Fibroblast of lung (primary cell): Measurements from ENCODE around the gene LY6G6F. TPM values are rescaled to one million over a fixed set of nuclear protein-coding genes. Genes with fewer than 3 reads are reported as not detected.
A peak's percentile ranks its signal among the peaks of the same experiment; 100 is the strongest.

Experiments
- DNase-seq, 2 donors: peaks; one replicate each; pipeline versions ENCODE4 v3.0.0 to v3.0.0-alpha.2; 2010; ENCODE audit warnings: low read depth in 2 of 2
- H2AFZ ChIP-seq: 2 replicates; pipeline ENCODE4 v1.5.1; 2012; ENCODE audit warnings: low read length, control low read depth, inconsistent platforms
- H3K27ac ChIP-seq: 2 replicates; pipeline ENCODE4 v1.5.1; 2011; ENCODE audit warnings: low read length, control low read depth; ENCODE audit not compliant: insufficient read depth
- H3K27me3 ChIP-seq: 2 replicates; pipeline ENCODE4 v1.5.1; 2011; ENCODE audit warnings: mild to moderate bottlenecking, low read length; ENCODE audit not compliant: control insufficient read depth, insufficient read depth
- H3K36me3 ChIP-seq: 2 replicates; pipeline ENCODE4 v1.5.1; 2011; ENCODE audit warnings: low read length; ENCODE audit not compliant: control insufficient read depth, insufficient read depth
- H3K4me1 ChIP-seq: 2 replicates; pipeline ENCODE4 v1.5.1; 2011; ENCODE audit warnings: low read length; ENCODE audit not compliant: control insufficient read depth, insufficient read depth; ENCODE audit errors: extremely low read depth
- H3K4me2 ChIP-seq: 2 replicates; pipeline ENCODE4 v1.5.1; 2011; ENCODE audit warnings: low read length, control low read depth; ENCODE audit not compliant: insufficient read depth; ENCODE audit errors: extremely low read depth
- H3K4me3 ChIP-seq, 4 experiments: fragments of 200-600 bp in 1 of 4; sonication (generic) in 1 of 4; replicated peaks in 1 of 4; 2 replicates each; pipeline ENCODE4 v1.5.1; 2011 to 2016; ENCODE audit warnings: low read length in 4 of 4, low read depth in 3 of 4, mild to moderate bottlenecking in 3 of 4, control low read depth in 2 of 4, inconsistent platforms in 1 of 4, mixed read lengths in 1 of 4; ENCODE audit not compliant: insufficient read depth in 1 of 4; ENCODE audit errors: control extremely low read depth in 1 of 4
- H3K79me2 ChIP-seq: 2 replicates; pipeline ENCODE4 v1.5.1; 2012; ENCODE audit warnings: mild to moderate bottlenecking, low read length, inconsistent platforms; ENCODE audit not compliant: control insufficient read depth, insufficient read depth
- H3K9ac ChIP-seq: 2 replicates; pipeline ENCODE4 v1.5.1; 2011; ENCODE audit warnings: mild to moderate bottlenecking, low read length, control low read depth; ENCODE audit not compliant: insufficient read depth
- H3K9me3 ChIP-seq: 2 replicates; pipeline ENCODE4 v1.5.1; 2012; ENCODE audit warnings: low read depth, low read length; ENCODE audit not compliant: control insufficient read depth, insufficient read depth
- H4K20me1 ChIP-seq: 2 replicates; pipeline ENCODE4 v1.5.1; 2011; ENCODE audit warnings: low read length; ENCODE audit not compliant: control insufficient read depth, insufficient read depth; ENCODE audit errors: extremely low read depth
- EZH2 ChIP-seq: IDR thresholded peaks from 2 replicates; pipeline ENCODE4 v1.5.1; 2012; ENCODE audit warnings: low read length, control low read depth, mild to moderate bottlenecking; ENCODE audit errors: missing control alignments
- polyA plus RNA-seq, 2 donors: library from polyadenylated mRNA; depleted of rRNA in 1 of 2; stranded (reverse) in 1 of 2; unstranded in 1 of 2; fragments of >200 nt; gene quantifications; 2 replicates each; pipeline ENCODE4 v1.2.1, GENCODE V29; 2011 to 2012; ENCODE audit warnings: missing spikeins in 1 of 2
- total RNA-seq: library from RNA; depleted of rRNA; stranded (reverse); fragments of >200 nt; gene quantifications from 2 replicates; pipeline ENCODE4 v1.2.1, GENCODE V29; 2014
- TF ChIP-seq, protein P1 (sequence below), 2 donors: IDR thresholded peaks in 1 of 2; conservative IDR thresholded peaks in 1 of 2; 1 replicate in 1 of 2; 2 replicates in 1 of 2; pipeline ENCODE4 v1.5.1; 2011 to 2012; ENCODE audit warnings: low read length in 2 of 2, control low read depth in 1 of 2, inconsistent platforms in 1 of 2, low read depth in 1 of 2, mild to moderate bottlenecking in 1 of 2

The LY6G6F gene
- total and polyA plus RNA-seq, 2 donors (not counting 1 experiment from before 2014, with no cell fraction given): not detected

- TF ChIP-seq, protein P1, sequence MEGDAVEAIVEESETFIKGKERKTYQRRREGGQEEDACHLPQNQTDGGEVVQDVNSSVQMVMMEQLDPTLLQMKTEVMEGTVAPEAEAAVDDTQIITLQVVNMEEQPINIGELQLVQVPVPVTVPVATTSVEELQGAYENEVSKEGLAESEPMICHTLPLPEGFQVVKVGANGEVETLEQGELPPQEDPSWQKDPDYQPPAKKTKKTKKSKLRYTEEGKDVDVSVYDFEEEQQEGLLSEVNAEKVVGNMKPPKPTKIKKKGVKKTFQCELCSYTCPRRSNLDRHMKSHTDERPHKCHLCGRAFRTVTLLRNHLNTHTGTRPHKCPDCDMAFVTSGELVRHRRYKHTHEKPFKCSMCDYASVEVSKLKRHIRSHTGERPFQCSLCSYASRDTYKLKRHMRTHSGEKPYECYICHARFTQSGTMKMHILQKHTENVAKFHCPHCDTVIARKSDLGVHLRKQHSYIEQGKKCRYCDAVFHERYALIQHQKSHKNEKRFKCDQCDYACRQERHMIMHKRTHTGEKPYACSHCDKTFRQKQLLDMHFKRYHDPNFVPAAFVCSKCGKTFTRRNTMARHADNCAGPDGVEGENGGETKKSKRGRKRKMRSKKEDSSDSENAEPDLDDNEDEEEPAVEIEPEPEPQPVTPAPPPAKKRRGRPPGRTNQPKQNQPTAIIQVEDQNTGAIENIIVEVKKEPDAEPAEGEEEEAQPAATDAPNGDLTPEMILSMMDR (conservative IDR thresholded peaks at IDR 0.05 in 1 of 2, IDR thresholded peaks at IDR 0.05 in 1 of 2; ENCODE audit: low read depth in 1 of 2, low read length in 2 of 2): no peak
- TF ChIP-seq EZH2: no peak
- no peak overlapping the region for H2AFZ ChIP-seq
- no peaks in the 10 kb centered on the region for H3K9me3 ChIP-seq
- peak overlapping the region; percentile 99 for H3K4me2 ChIP-seq
- peak overlapping the region; percentile 76 for H3K27ac ChIP-seq
- no peak overlapping the region for H3K9ac ChIP-seq
- no peaks in the 10 kb centered on the region for H3K27me3 ChIP-seq
- H3K79me2 ChIP-seq: peaks cover 38% of the 10 kb centered on the region
- peak overlapping the region in 3 of 4 experiments; percentile 19 to 96 (median 68) for H3K4me3 ChIP-seq
- no peaks in the 10 kb centered on the region for H4K20me1 ChIP-seq
- H3K4me1 ChIP-seq: peaks cover 19% of the 10 kb centered on the region
- H3K36me3 ChIP-seq: peaks cover 34% of the 10 kb centered on the region
- DNase-seq: no peak
These were observed 24.0 kb downstream of the LY6G6F start for GRCh38 chr6:31730631-31731086.

DNA sequence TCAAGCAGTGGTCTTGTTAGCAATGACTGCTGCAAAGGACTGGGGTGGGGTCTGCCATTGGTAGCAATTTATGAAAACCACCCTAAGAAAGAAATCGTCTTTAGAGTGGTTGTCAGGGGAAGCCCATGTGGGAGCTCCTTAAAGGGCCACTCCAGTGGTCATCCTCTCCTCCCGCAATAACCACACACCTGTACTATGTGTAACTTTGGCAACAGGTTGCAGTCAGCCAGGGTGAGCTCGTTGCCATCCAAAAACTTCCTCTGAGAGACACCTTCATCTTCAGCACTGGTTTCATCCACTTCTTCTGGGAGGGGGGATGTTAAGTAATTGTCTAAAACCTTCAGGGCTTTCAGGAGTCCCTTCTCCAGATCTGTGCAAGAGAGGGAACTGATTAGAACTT lies 25.4 kb downstream of the LY6G6F start:
- H3K4me3 ChIP-seq: no peak overlapping the region
- H3K9ac ChIP-seq: no peak overlapping the region
- no peaks in the 10 kb centered on the region for H3K27me3 ChIP-seq
- peaks cover 51% of the 10 kb centered on the region for H3K79me2 ChIP-seq
- no peak overlapping the region for H2AFZ ChIP-seq
- TF ChIP-seq, protein P1 (conservative IDR thresholded peaks at IDR 0.05 in 1 of 2, IDR thresholded peaks at IDR 0.05 in 1 of 2; ENCODE audit: low read depth in 1 of 2, low read length in 2 of 2): no peak
- no peak for TF ChIP-seq EZH2
- H3K27ac ChIP-seq: no peak overlapping the region
- no peak overlapping the region for H3K4me2 ChIP-seq
- no peak for DNase-seq
- no peaks in the 10 kb centered on the region for H3K9me3 ChIP-seq
- peaks cover 30% of the 10 kb centered on the region for H3K36me3 ChIP-seq
- H4K20me1 ChIP-seq: no peaks in the 10 kb centered on the region
- peaks cover 23% of the 10 kb centered on the region for H3K4me1 ChIP-seq

- no peaks in the 10 kb centered on the region for H3K9me3 ChIP-seq
- H3K4me2 ChIP-seq: peak overlapping the region; percentile 97
- no peak overlapping the region for H3K9ac ChIP-seq
- H2AFZ ChIP-seq: no peak overlapping the region
- no peak for DNase-seq
- H3K27me3 ChIP-seq: no peaks in the 10 kb centered on the region
- peak overlapping the region; percentile 8 to 99 (median 94) for H3K4me3 ChIP-seq
- H3K36me3 ChIP-seq: peaks cover 24% of the 10 kb centered on the region
- H4K20me1 ChIP-seq: no peaks in the 10 kb centered on the region
- H3K27ac ChIP-seq: peak overlapping the region; percentile 88
- peaks cover 33% of the 10 kb centered on the region for H3K4me1 ChIP-seq
- TF ChIP-seq, protein P1 (conservative IDR thresholded peaks at IDR 0.05 in 1 of 2, IDR thresholded peaks at IDR 0.05 in 1 of 2; ENCODE audit: low read depth in 1 of 2, low read length in 2 of 2): no peak
- TF ChIP-seq EZH2: no peak
- peaks cover 50% of the 10 kb centered on the region for H3K79me2 ChIP-seq
These were observed 27.1 kb downstream of the LY6G6F start for GRCh38 chr6:31733734-31734133.
